BE2C (cell line): Measurements from ENCODE around the gene SORCS1.
A peak's percentile ranks its signal among the peaks of the same experiment; 100 is the strongest.
"Not testable (repeated sequence)": the region's sequence is repeated elsewhere in the genome, so short reads cannot be mapped to it uniquely, and the experiment has no call there.

Experiments used
- DNase-seq: peaks from one replicate; pipeline ENCODE4 v3.0.0-alpha.2; 2020
- H3K27me3 ChIP-seq: fragments of 250-450 bp; sonication (Bioruptor Pico); 2 replicates; pipeline ENCODE4 v1.5.1; 2020; ENCODE audit warnings: mild to moderate bottlenecking
- H3K36me3 ChIP-seq: fragments of 250-450 bp; sonication (Bioruptor Pico); 2 replicates; pipeline ENCODE4 v1.5.1; 2020; ENCODE audit warnings: mild to moderate bottlenecking
- H3K4me1 ChIP-seq: fragments of 250-450 bp; sonication (Bioruptor Pico); 2 replicates; pipeline ENCODE4 v1.5.1; 2020
- H3K4me3 ChIP-seq: 2 replicates; pipeline ENCODE4 v1.5.1; 2011; ENCODE audit warnings: low read depth, low read length
- H3K9me3 ChIP-seq: fragments of 250-450 bp; sonication (Bioruptor Pico); 2 replicates; pipeline ENCODE4 v1.5.1; 2020
- TF ChIP-seq, protein P1 (sequence below): IDR thresholded peaks from 2 replicates; pipeline ENCODE4 v1.5.1; 2012; ENCODE audit warnings: mild to moderate bottlenecking, low read depth, low read length

The SORCS1 gene

DNA sequence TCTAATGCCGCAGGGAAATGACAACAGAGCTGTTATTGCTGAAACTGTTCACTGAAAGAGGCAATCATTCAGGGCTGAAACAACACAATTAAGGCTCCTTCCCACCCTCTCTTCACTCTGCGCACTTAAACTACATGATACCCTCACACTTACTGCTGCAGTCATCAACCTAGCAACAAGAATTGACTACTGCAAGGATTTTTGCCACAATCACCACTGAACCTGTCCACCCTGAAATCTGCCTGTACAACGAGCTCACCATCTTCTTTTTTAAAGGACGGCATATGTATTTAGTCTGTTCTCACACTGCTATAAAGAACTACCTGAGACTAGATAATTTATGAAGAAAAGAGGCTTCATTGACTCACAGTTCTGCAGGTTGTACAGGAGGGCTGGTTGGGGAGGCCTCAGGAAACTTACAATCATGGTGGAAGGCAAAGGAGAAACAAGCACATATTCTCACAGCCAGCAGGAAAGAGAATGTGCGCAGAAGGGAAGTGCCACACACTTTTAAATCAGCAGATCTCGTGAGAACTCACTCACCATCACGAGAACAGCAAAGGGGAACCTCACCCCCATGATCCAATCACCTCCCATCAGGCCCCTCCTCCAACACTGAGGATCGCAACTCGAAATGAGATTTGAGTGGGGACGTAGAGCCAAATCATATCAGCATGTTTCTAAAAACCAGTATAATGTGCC lies 131.7 kb downstream of the SORCS1 start:
- TF ChIP-seq, protein P1, sequence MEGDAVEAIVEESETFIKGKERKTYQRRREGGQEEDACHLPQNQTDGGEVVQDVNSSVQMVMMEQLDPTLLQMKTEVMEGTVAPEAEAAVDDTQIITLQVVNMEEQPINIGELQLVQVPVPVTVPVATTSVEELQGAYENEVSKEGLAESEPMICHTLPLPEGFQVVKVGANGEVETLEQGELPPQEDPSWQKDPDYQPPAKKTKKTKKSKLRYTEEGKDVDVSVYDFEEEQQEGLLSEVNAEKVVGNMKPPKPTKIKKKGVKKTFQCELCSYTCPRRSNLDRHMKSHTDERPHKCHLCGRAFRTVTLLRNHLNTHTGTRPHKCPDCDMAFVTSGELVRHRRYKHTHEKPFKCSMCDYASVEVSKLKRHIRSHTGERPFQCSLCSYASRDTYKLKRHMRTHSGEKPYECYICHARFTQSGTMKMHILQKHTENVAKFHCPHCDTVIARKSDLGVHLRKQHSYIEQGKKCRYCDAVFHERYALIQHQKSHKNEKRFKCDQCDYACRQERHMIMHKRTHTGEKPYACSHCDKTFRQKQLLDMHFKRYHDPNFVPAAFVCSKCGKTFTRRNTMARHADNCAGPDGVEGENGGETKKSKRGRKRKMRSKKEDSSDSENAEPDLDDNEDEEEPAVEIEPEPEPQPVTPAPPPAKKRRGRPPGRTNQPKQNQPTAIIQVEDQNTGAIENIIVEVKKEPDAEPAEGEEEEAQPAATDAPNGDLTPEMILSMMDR, result no peak
- no peak overlapping the region for H3K4me3 ChIP-seq
- peaks cover 41% of the 10 kb centered on the region for H3K4me1 ChIP-seq
- H3K9me3 ChIP-seq, result no peaks in the 10 kb centered on the region
- no peaks in the 10 kb centered on the region for H3K36me3 ChIP-seq
- DNase-seq, result no peak
- no peaks in the 10 kb centered on the region for H3K27me3 ChIP-seq

DNA sequence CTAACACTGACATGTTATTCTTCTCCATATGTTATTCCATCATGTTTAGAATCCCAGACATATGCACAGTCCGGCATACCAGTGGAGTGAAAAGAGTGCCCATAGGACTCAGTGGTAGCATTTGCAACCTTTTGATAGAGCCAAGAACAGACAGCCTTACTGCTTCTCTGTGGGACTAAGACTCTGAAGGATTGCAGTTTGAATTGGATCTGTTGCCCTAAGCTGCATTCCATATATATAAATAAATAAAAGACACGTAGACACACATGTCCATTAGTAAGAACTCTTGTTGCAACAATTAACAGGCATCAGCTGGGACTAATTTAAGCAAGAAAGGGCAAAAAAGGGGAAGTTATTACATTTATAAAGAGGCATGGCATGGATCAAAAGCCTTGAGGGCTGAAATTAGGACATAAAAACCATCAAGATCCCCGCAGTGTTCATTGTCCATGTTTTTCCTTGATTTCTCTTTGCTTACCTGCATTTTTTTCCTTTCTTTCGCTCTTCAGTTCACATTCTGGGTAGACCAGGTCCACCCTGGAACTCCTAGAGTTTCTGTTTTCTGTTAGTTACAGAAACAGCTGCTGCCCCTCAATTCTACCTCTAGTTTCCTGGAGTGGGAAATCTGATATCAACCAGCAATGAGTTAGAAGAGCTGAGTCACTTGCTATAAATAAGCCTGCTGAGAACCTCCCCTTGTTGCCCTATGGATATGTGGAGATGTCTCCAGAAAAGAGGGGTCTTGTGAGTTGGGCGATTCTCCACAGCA lies 132.4 kb downstream of the SORCS1 start:
- DNase-seq, result peak; percentile 15

GRCh38 chr10:107028236-107028635 lies 136.3 kb downstream of the SORCS1 start:
- no peak overlapping the region for H3K4me3 ChIP-seq
- H3K4me1 ChIP-seq, result peaks cover 43% of the 10 kb centered on the region
- H3K36me3 ChIP-seq, result no peaks in the 10 kb centered on the region
- no peak for DNase-seq
- H3K27me3 ChIP-seq, result no peaks in the 10 kb centered on the region
- H3K9me3 ChIP-seq, result no peaks in the 10 kb centered on the region
- TF ChIP-seq, protein P1, result no peak

More for the DNA sequence above, 132.4 kb downstream of the SORCS1 start:
- Histone ChIP-seq H3K27me3 (no peaks in the 10 kb centered on the region), H3K4me1 (peaks cover 46% of the 10 kb centered on the region), H3K4me3 (peak overlapping the region; percentile 3; the same call in 1 of the 2 replicates), H3K36me3 (no peaks in the 10 kb centered on the region), H3K9me3 (no peaks in the 10 kb centered on the region)
- TF ChIP-seq, protein P1, result no peak

DNA sequence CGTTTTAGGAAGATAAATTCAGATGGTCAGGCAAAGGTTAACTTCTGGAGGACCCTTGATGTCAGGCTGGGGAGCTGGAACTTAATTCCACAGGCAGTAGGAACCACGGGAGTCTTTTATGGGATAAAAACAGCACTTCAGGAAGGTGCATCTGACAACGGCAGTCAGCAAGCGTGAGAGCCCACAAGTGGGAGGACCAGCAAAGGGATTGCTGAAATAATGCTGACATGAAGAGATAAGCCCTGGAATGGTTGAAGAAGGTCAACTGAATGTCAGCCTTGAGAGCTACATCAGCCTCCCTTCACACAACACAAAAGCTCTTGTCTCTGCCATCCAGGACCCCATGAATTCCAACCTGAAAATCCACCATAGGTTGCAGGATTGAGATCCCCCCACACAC lies 138.8 kb downstream of the SORCS1 start:
- no peak for DNase-seq
- Histone ChIP-seq H3K36me3 (no peaks in the 10 kb centered on the region), H3K27me3 (no peaks in the 10 kb centered on the region), H3K4me1 (peaks cover 36% of the 10 kb centered on the region), H3K9me3 (no peaks in the 10 kb centered on the region), H3K4me3 (no peak overlapping the region)
- TF ChIP-seq, protein P1, result no peak

GRCh38 chr10:107024033-107024432 lies 140.5 kb downstream of the SORCS1 start:
- H3K36me3 ChIP-seq, DNase-seq, H3K27me3 ChIP-seq, H3K4me3 ChIP-seq, H3K9me3 ChIP-seq: not testable (repeated sequence)
- peaks cover 49% of the 10 kb centered on the region for H3K4me1 ChIP-seq

- Histone ChIP-seq H3K36me3 (no peaks in the 10 kb centered on the region), H3K9me3 (no peaks in the 10 kb centered on the region), H3K4me1 (peaks cover 37% of the 10 kb centered on the region), H3K27me3 (no peaks in the 10 kb centered on the region), H3K4me3 (peak overlapping the region; percentile 35)
- TF ChIP-seq, protein P1, result peak; percentile 24; the same call in 1 of the 2 replicates
- peak; percentile 67 for DNase-seq
These were observed 141.7 kb downstream of the SORCS1 start for GRCh38 chr10:107022600-107023354.
